Fibroblast of skin of scalp (primary cell): ENCODE data around the gene NREP. TPM values are rescaled to one million over a fixed set of nuclear protein-coding genes. Genes with fewer than 3 reads are reported as not detected.

Experiments
- DNase-seq: peaks from one replicate; pipeline ENCODE4 v3.0.0-alpha.2; 2013
- polyA plus RNA-seq, 2 experiments: library from polyadenylated mRNA; unstranded; fragments of 120-200 nt; gene quantifications; one replicate each; pipeline ENCODE4 v1.2.1, GENCODE V29; 2013; ENCODE audit not compliant: insufficient read length in 2 of 2

The NREP gene
- polyA plus RNA-seq (2013, experiment 1 of 2; ENCODE audit: insufficient read length) = 857 TPM
- 929 TPM for polyA plus RNA-seq (2013, experiment 2 of 2; ENCODE audit: insufficient read length)

DNA sequence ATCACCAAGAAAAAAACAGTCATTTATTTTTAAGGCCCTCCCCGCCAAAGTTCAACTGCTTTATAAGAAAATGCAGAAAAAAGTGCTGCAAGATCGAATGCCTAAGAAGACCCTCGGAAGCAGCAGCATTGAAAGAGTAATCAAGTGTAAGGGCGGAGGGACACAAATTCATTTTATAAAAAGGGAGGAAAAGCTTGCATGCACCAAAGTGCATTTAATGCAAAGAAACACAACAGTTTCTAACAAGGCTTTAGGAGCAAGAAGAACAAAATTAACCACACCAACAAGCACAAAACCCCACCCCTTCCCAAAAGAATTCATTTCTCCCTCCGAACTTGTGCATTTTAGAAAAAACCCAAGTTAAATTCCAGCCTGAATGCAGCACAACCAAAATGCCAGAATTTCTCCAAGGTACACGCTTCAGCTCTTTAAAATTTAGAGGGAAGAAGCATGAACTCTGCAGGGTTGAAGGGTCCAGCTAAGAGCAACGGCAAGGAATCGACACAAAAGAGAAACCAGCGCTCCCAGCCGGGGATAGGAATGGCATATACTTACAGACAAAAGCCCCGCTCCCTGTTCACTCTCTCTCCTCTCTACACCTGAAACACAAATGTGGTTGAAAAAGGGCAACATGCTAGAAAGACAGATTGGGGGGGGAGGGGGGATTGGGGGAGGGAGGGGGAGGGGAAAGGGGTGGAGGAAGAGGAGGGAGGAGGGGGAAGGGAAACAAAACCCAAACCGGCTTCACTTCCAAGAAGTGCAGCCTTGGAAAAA lies at the start of gene NREP:
Gene NREP, minus strand, starts transcription at position 614 of the 774 bp plus-strand sequence. CDS start 1,422 bp downstream, outside the sequence.
- no peak for DNase-seq

- no peak for DNase-seq
Measured at GRCh38 chr5:111806753-111807152, 49.8 kb upstream of the NREP start.

DNA sequence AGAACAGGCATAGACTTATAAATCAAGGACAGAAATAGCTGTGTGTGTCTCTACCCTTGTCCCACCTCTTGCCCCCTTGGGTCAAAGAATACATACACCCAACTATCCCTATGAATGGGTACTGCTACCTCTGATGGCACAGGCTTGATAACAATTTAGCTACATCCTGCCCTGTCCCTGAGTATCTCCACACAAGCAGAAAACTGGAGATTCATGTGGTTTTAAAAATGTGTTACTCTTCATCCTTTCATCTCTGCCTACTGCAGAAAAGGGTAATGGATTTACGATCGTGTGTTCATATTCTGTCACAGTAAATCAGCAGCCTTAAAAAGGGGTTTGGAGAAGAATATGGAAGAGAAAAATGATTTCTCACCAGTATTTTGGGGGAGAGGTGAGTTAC lies 49.2 kb upstream of the NREP start:
- no peak for DNase-seq

DNA sequence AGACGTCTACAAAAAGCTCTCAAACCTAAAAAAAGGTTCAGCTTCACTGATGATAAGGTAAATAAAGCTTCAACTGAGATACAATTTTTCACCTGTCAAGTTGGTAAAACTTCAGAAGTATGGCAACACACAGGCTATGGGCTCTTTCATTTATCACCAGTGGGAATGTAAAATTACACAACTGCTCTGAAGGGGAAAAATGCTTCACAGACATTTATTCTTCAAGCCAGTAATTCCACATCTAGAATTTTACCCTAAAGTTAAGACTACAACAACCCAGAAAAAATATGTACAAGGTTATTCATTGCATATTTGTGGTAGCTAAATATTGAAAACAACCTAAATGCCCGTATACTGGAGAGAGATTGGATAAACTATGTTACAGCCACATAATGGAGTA lies 48.1 kb upstream of the NREP start:
- no peak for DNase-seq

- DNase-seq = peak; percentile 53
Measured at GRCh38 chr5:111800351-111800750, 43.4 kb upstream of the NREP start.

- DNase-seq = no peak
Measured at GRCh38 chr5:111795142-111795541, 38.1 kb upstream of the NREP start.

DNA sequence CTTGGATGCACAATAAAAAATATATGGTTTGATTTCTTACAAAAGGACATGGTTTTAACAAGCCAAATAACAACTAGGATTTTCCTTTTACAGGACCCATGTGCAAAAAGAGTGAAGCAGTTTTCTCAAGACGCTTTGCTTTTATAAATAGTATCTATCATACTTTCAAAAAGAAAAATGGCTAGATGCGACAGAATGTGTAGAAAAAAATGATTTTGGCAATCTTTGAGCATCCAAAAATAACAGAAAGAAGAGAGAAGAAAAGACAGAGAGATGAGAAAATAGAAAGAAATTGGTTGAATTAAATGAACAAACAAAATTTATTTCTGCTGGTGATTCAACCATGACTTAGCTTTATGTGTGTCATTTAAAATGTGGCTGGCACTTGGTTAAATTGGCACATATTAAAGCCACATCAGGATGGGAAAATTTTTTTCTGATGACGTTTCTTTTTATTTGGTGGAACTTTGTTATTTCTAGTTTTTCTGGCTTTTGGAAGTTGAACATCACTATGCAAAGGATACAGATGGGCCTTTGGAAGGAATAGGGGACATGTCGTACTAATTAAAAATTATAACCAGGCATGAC lies 35.6 kb upstream of the NREP start:
- DNase-seq = peak; percentile 81

GRCh38 chr5:111790295-111790694 lies 33.3 kb upstream of the NREP start:
- no peak for DNase-seq

DNA sequence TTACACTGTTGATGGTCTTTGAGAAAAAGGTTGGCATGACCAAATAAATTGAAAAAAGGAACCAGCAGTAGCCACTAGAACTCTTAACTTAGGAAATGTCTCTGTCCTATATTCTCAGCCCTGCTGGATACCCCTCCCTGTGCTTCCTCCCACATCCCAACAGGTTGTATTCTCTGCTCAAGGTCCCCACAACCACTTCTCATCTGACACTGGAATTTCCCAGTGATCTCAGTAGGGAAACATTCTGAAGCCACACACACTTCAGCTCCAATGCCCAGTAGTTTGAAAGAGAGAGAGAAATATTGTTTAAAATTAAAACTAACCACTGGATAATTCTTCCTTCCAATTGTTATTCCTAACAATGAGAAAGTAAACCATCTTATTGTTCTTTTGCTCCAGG lies 30.0 kb upstream of the NREP start:
- no peak for DNase-seq

- peak; percentile 66 for DNase-seq
Measured at GRCh38 chr5:111784491-111785181, 27.6 kb upstream of the NREP start.

GRCh38 chr5:111783537-111783936 lies 26.5 kb upstream of the NREP start:
- no peak for DNase-seq

DNA sequence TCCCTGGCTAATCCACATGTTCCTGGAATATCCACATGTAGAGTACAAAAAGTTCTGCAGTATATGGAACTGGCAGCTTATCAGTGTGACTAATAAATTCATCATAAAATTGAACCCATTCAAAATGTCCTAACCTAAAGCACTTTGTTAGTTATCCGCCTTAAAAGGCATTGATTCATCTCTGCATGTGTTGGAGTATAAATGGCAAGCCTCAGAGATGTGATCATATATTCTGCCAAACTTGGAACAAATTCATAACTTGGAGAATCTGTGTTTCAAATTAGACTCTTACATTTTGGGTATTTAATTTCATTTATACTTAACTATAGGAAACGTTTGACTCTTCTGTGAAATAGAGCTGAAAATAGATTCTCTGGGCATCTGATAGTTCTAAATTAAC lies 25.2 kb upstream of the NREP start:
- peak; percentile 55 for DNase-seq

DNA sequence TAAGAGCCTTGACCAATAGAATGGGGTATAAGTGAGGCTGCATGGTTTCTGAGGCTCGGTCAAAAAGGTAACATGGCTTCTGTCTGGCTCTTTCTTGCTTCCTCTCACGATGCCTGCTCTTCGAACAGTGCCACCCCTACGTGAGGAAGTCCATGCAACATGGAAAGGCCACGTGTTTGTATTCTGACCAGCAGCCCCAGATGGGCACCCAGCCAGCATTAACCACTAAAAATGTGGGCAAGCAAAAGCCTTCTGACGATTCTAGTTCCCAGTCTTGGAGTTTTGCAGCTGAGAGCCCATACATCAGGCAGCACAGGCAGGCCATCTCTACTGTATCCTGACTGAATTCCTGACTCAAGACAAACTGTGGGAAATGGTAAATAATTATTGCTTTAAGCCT lies 24.2 kb upstream of the NREP start:
- DNase-seq = peak; percentile 71

DNA sequence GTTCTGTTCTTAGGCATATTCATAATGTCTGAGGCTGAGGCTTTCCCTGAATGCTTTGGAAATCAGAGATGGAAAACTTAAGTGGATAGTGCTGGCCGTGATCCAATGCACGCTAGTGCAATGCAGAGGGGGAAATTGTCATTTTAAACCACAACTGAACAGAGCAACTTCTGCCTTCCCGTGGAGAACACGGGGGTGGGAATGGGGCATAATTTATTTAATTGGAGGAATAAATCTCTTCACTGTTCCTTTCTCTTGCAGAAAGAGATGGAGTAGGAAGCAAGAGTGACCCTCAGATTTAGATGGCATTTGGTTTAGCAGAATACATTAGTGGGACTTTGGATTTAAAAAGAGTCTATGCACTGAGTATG lies 22.9 kb upstream of the NREP start:
- DNase-seq = peak; percentile 70

- DNase-seq = no peak
Measured at GRCh38 chr5:111779260-111779921, 22.4 kb upstream of the NREP start.

GRCh38 chr5:111776913-111777781 lies 20.2 kb upstream of the NREP start:
- peak; percentile 75 for DNase-seq

- peak; percentile 63 for DNase-seq
Measured at GRCh38 chr5:111775224-111775623, 18.2 kb upstream of the NREP start.

DNA sequence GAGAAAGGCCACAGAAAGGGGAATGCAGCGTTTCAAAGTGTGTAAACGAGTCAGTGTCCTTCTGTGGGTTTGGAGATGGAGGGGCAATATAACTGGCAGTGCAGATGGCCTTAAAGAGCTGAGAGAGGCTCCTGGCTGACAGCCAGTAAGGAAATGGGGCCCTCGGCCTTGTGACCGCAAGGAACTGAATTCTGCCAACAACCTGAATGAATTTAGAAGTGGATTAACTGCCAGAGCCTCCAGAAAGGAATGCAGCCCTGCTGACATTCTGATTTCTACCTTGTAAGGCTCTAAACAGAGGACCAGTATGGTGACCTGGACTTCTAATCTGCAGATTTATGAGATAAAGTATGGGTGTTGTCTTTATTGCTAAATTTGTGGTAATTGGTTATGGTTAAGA lies 17.5 kb upstream of the NREP start:
- DNase-seq = peak; percentile 65

DNA sequence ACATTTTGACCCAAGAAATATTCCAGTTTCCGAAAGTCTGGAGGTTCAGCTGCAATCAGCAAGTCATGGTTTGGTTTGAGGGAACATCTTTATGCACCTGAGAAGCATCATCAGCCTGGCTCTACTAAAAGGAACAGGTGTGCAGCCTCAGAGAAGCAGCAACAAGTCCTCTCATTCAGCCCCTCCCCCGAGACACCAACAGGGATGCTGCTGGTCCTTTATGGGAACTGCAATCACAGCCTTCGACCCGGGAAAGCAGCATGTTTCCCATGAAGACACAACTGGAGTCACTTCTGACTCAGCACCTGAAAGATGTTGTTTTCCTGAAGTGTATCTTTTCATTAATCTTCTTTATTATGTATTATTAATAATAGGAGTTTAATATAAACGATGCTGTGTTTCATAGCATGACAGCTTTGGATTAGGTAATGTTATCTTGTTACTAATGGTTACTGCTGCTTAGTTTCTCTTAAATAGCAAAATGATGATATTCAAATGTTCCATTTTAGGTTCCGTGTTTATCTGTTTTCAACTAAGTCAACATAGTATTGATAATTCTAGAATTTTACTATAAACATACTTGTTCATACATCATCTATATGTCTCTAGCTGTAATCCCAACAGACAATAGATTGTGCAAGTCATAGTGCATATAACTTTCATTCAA lies 15.6 kb upstream of the NREP start:
- no peak for DNase-seq

GRCh38 chr5:111769541-111769940 lies 12.5 kb upstream of the NREP start:
- no peak for DNase-seq
